Cardiac muscle cell (in vitro differentiated cells and primary cell): ENCODE results near the gene KCNMA1. TPM values are rescaled to one million over a fixed set of nuclear protein-coding genes. Genes with fewer than 3 reads are reported as not detected.

Experiments used
- DNase-seq, 2 donors: peaks; one replicate each; pipeline versions ENCODE4 v3.0.0 to v3.0.0-alpha.2; 2010 to 2017; ENCODE audit warnings: low read depth in 1 of 2, low spot score in 1 of 2
- H3K27ac ChIP-seq: fragments of 200-600 bp; sonication (generic); 2 replicates; pipeline ENCODE4 v1.5.1; 2016
- H3K27me3 ChIP-seq: fragments of 200-600 bp; sonication (generic); 2 replicates; pipeline ENCODE4 v1.6.0; 2016; ENCODE audit warnings: control low read depth
- H3K36me3 ChIP-seq: fragments of 200-600 bp; sonication (generic); 2 replicates; pipeline ENCODE4 v1.5.1; 2016; ENCODE audit warnings: control low read depth
- H3K4me1 ChIP-seq: fragments of 200-600 bp; sonication (generic); 2 replicates; pipeline ENCODE4 v1.8.1; 2017; ENCODE audit warnings: low read depth, mild to moderate bottlenecking, mixed run types
- H3K4me3 ChIP-seq: fragments of 200-600 bp; sonication (generic); 2 replicates; pipeline ENCODE4 v1.5.1; 2016; ENCODE audit warnings: mild to moderate bottlenecking
- H3K9me3 ChIP-seq: fragments of 200-600 bp; sonication (generic); 2 replicates; pipeline ENCODE4 v1.5.1; 2017; ENCODE audit warnings: low read depth, mild to moderate bottlenecking, control low read depth
- CTCF ChIP-seq: IDR thresholded peaks from 2 replicates; pipeline ENCODE4 v1.5.1; 2012; ENCODE audit warnings: low read depth, mild to moderate bottlenecking, low read length
- polyA plus RNA-seq: library from polyadenylated mRNA; unstranded; fragments of >200 nt; fragmentation: Nextera tagmentation; extraction: Ambion mirVana; gene quantifications from 2 replicates; pipeline ENCODE4 v1.2.1, GENCODE V29; 2016
- total RNA-seq: library from RNA; depleted of rRNA; stranded (reverse); fragments of >200 nt; gene quantifications from 2 replicates; pipeline ENCODE4 v1.2.3, GENCODE V29; 2016

The KCNMA1 gene
- total and polyA plus RNA-seq, 2 experiments from 2014 or later: 1.8 to 1.9 TPM

GRCh38 chr10:76990561-76990960 lies 647.0 kb downstream of the KCNMA1 start:
- no peaks in the 10 kb centered on the region for H3K36me3 ChIP-seq
- no peak for DNase-seq
- TF ChIP-seq CTCF: no peak
- no peak overlapping the region for H3K4me3 ChIP-seq
- H3K4me1 ChIP-seq: no peaks in the 10 kb centered on the region
- H3K27me3 ChIP-seq: no peaks in the 10 kb centered on the region
- H3K27ac ChIP-seq: no peak overlapping the region
- H3K9me3 ChIP-seq: no peaks in the 10 kb centered on the region

GRCh38 chr10:76984559-76985443 lies 652.8 kb downstream of the KCNMA1 start:
- no peaks in the 10 kb centered on the region for H3K27me3 ChIP-seq
- no peak overlapping the region for H3K4me3 ChIP-seq
- DNase-seq: peak; percentile 81 to 92
- H3K9me3 ChIP-seq: no peaks in the 10 kb centered on the region
- H3K4me1 ChIP-seq: no peaks in the 10 kb centered on the region
- no peaks in the 10 kb centered on the region for H3K36me3 ChIP-seq
- peak; percentile 96 for TF ChIP-seq CTCF
- H3K27ac ChIP-seq: no peak overlapping the region

- Histone ChIP-seq H3K4me1 (no peaks in the 10 kb centered on the region), H3K27ac (no peak overlapping the region), H3K4me3 (no peak overlapping the region), H3K27me3 (no peaks in the 10 kb centered on the region), H3K9me3 (no peaks in the 10 kb centered on the region), H3K36me3 (no peaks in the 10 kb centered on the region)
- DNase-seq: no peak
- no peak for TF ChIP-seq CTCF
Measured at GRCh38 chr10:76983624-76984023, 654.0 kb downstream of the KCNMA1 start.

- no peaks in the 10 kb centered on the region for H3K36me3 ChIP-seq
- no peaks in the 10 kb centered on the region for H3K9me3 ChIP-seq
- no peak for TF ChIP-seq CTCF
- no peak for DNase-seq
- H3K4me3 ChIP-seq: no peak overlapping the region
- no peak overlapping the region for H3K27ac ChIP-seq
- H3K27me3 ChIP-seq: no peaks in the 10 kb centered on the region
- no peaks in the 10 kb centered on the region for H3K4me1 ChIP-seq
Measured at GRCh38 chr10:76982671-76983070, 654.9 kb downstream of the KCNMA1 start.

GRCh38 chr10:76981251-76981650 lies 656.4 kb downstream of the KCNMA1 start:
- Histone ChIP-seq H3K36me3 (no peaks in the 10 kb centered on the region), H3K27ac (no peak overlapping the region), H3K4me3 (no peak overlapping the region), H3K9me3 (no peaks in the 10 kb centered on the region), H3K4me1 (no peaks in the 10 kb centered on the region), H3K27me3 (no peaks in the 10 kb centered on the region)
- TF ChIP-seq CTCF: no peak
- no peak for DNase-seq
